ENCODE data around the gene OR9G4.

DNA sequence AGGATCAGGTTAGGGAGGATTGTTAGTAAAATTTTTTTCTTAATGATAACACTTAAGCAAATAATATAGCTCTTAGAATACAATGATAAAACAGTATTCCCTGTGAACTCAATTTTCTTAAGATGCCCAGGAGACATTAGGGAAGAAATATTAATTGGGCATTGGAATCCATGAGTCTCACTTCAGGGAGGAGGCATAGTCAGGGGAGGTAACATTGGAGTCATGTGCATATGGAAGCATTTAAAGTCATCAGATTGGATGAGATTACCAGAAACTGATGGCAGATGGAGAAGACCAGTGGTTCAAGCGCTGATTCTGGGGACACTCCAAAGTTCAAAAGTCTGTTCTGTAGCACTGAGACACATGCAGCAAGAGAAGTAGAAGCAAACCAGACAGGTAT lies 49.7 kb downstream of the OR9G4 start, which contains the start of gene OR9G1:
- TF ChIP-seq, protein P1, sequence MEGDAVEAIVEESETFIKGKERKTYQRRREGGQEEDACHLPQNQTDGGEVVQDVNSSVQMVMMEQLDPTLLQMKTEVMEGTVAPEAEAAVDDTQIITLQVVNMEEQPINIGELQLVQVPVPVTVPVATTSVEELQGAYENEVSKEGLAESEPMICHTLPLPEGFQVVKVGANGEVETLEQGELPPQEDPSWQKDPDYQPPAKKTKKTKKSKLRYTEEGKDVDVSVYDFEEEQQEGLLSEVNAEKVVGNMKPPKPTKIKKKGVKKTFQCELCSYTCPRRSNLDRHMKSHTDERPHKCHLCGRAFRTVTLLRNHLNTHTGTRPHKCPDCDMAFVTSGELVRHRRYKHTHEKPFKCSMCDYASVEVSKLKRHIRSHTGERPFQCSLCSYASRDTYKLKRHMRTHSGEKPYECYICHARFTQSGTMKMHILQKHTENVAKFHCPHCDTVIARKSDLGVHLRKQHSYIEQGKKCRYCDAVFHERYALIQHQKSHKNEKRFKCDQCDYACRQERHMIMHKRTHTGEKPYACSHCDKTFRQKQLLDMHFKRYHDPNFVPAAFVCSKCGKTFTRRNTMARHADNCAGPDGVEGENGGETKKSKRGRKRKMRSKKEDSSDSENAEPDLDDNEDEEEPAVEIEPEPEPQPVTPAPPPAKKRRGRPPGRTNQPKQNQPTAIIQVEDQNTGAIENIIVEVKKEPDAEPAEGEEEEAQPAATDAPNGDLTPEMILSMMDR (conservative IDR thresholded peaks at IDR 0.05 in 1 of 2, IDR thresholded peaks at IDR 0.05 in 1 of 2; ENCODE audit: low read depth in 1 of 2, low read length in 2 of 2), result no peak
- TF ChIP-seq EZH2 (IDR thresholded peaks at IDR 0.05; ENCODE audit: low read length, missing control alignments), result no peak

All from fibroblast of lung (primary cell).